ENCODE data around the gene TTC7B. TPM values are rescaled to one million over a fixed set of nuclear protein-coding genes. Genes with fewer than 3 reads are reported as not detected.

Gene TTC7B
- total and polyA plus RNA-seq, 2 donors (not counting 3 experiments of a cell fraction or from before 2014, with no cell fraction given): 46.8 to 76.5 TPM

GRCh38 chr14:90704738-90705392, 111.4 kb downstream of the TTC7B start:
- H3K9me3 ChIP-seq (replicated peaks; ENCODE audit: control insufficient read depth, insufficient read depth, low read length): no peaks in the 10 kb centered on the region
- no peak overlapping the region for H3K4me2 ChIP-seq (ENCODE audit: insufficient read depth, low read length)
- TF ChIP-seq GATA2 (IDR thresholded peaks at IDR 0.05; ENCODE audit: insufficient read depth, insufficient read length, low read depth, low read length) (no peak), POLR2AphosphoS5 (IDR thresholded peaks at IDR 0.05; ENCODE audit: insufficient read depth, low read depth, low read length) (no peak), FOS (IDR thresholded peaks at IDR 0.05; ENCODE audit: borderline replicate concordance, insufficient read depth, low read length) (no peak), MYC (IDR thresholded peaks at IDR 0.05; ENCODE audit: low read depth, low read length) (no peak), POLR2A (IDR thresholded peaks at IDR 0.05; ENCODE audit: low read depth, low read length) (no peak), EZH2 (IDR thresholded peaks at IDR 0.05; ENCODE audit: borderline replicate concordance, low read depth, low read length, severe bottlenecking) (no peak), CTCF (IDR thresholded peaks at IDR 0.05; ENCODE audit: extremely low read depth in 1 of 2, insufficient read depth in 1 of 2, low read depth in 1 of 2, low read length in 2 of 2) (no peak), JUN (IDR thresholded peaks at IDR 0.05; ENCODE audit: borderline replicate concordance, insufficient read depth, insufficient read length, low read depth) (no peak)
- TF ChIP-seq, protein P1, sequence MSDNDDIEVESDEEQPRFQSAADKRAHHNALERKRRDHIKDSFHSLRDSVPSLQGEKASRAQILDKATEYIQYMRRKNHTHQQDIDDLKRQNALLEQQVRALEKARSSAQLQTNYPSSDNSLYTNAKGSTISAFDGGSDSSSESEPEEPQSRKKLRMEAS (IDR thresholded peaks at IDR 0.05; ENCODE audit: insufficient read depth, insufficient read length): no peak
- H3K36me3 ChIP-seq (ENCODE audit: control insufficient read depth in 2 of 2, extremely low read depth in 1 of 2, insufficient read depth in 2 of 2, low read length in 2 of 2): no peaks in the 10 kb centered on the region
- no peak overlapping the region for H2AFZ ChIP-seq (ENCODE audit: low read depth, low read length)
- FAIRE-seq (no peak), DNase-seq (ENCODE audit: low read depth, low spot score) (no peak)
- no peaks in the 10 kb centered on the region for H4K20me1 ChIP-seq (replicated peaks; ENCODE audit: control insufficient read depth, extremely low read depth, insufficient read depth, low read length)
- no peaks in the 10 kb centered on the region for H3K9me1 ChIP-seq (replicated peaks; ENCODE audit: control insufficient read depth, extremely low read depth, insufficient read depth, low read length)
- intact Hi-C loops (cut with micrococcal nuclease) (no loop called here), dilution Hi-C loops (cut with MboI; ENCODE audit: extremely low pct_ligation_motif_present, low sequenced_read_pairs) (no loop called here)
- CTCF ChIA-PET: interaction anchor here (0.8 to 1.1 kb wide), 2 partner anchors 13 to 53 kb away, joined by 3 read pairs; no protein-coding TSS in a partner anchor
- H3K9ac ChIP-seq (replicated peaks; ENCODE audit: extremely low read depth, insufficient read depth, low read length): no peak overlapping the region
- no peak overlapping the region for H3K4me3 ChIP-seq (replicated peaks in 1 of 3; ENCODE audit: insufficient read depth in 1 of 3, low read depth in 1 of 3, low read length in 3 of 3)
- H3K27ac ChIP-seq (ENCODE audit: insufficient read depth, low read depth, low read length): no peak overlapping the region
- POLR2A ChIA-PET: interaction anchor here (0.6 kb wide), 1 partner anchor 287 kb away, joined by 3 read pairs; no protein-coding TSS in a partner anchor
- H3K27me3 ChIP-seq (ENCODE audit: control insufficient read depth in 2 of 2, insufficient read depth in 2 of 2, low read length in 2 of 2): no peaks in the 10 kb centered on the region
- no TSS peak for BruUV-seq (replicated peaks)
- peaks cover 9% of the 10 kb centered on the region for H3K4me1 ChIP-seq (ENCODE audit: control insufficient read depth, extremely low read depth, insufficient read depth, low read length)
- H3K79me2 ChIP-seq (ENCODE audit: control insufficient read depth, insufficient read depth, low read length): no peaks in the 10 kb centered on the region

All from endothelial cell of umbilical vein (primary cell).